ENCODE data around the gene MBIP.

MBIP gene

GRCh38 chr14:36264107-36264506 lies 56.3 kb downstream of the MBIP start:
- H3K27ac ChIP-seq: no peak overlapping the region
- no peak for TF ChIP-seq CTCF (conservative IDR thresholded peaks at IDR 0.05)
- TF ChIP-seq ZFX (IDR thresholded peaks at IDR 0.05): no peak

GRCh38 chr14:36260970-36261640 lies 59.3 kb downstream of the MBIP start:
- no peak overlapping the region for H3K27ac ChIP-seq
- TF ChIP-seq CTCF (conservative IDR thresholded peaks at IDR 0.05) (no peak), ZFX (IDR thresholded peaks at IDR 0.05) (no peak)

- no peak overlapping the region for H3K27ac ChIP-seq
- TF ChIP-seq CTCF (conservative IDR thresholded peaks at IDR 0.05) (no peak), ZFX (IDR thresholded peaks at IDR 0.05) (no peak)
Observed at GRCh38 chr14:36258241-36258640, 62.2 kb downstream of the MBIP start.

- TF ChIP-seq ZFX (IDR thresholded peaks at IDR 0.05) (no peak), CTCF (conservative IDR thresholded peaks at IDR 0.05) (no peak)
- no peak overlapping the region; the same call in 1 of the 2 replicates for H3K27ac ChIP-seq
Observed at GRCh38 chr14:36256126-36256801, 64.2 kb downstream of the MBIP start.

GRCh38 chr14:36254020-36254624 lies 66.3 kb downstream of the MBIP start:
- no peak overlapping the region for H3K27ac ChIP-seq
- TF ChIP-seq ZFX (IDR thresholded peaks at IDR 0.05) (no peak), CTCF (conservative IDR thresholded peaks at IDR 0.05) (no peak)

All from C4-2B (cell line).